Myocyte (in vitro differentiated cells): Measurements from ENCODE around the gene ABHD14A. TPM values are rescaled to one million over a fixed set of nuclear protein-coding genes. Genes with fewer than 3 reads are reported as not detected.
A peak's percentile ranks its signal among the peaks of the same experiment; 100 is the strongest.
"Not testable (repeated sequence)": the region's sequence is repeated elsewhere in the genome, so short reads cannot be mapped to it uniquely, and the experiment has no call there.

ENCODE experiments used
- DNase-seq: peaks from one replicate; pipeline ENCODE4 v3.0.0-alpha.2; 2012; ENCODE audit warnings: low read depth
- polyA plus RNA-seq: library from polyadenylated mRNA; unstranded; fragments of >200 nt; gene quantifications from one replicate; pipeline ENCODE4 v1.2.1, GENCODE V29; 2012; ENCODE audit warnings: missing spikeins
- total RNA-seq: library from RNA; depleted of rRNA; stranded (reverse); fragments of >200 nt; gene quantifications from 2 replicates; pipeline ENCODE4 v1.2.3, GENCODE V29; 2014

The ABHD14A gene
- total RNA-seq, result 20.6 and 38.8 TPM in 2 replicates
- 18.7 TPM for polyA plus RNA-seq

GRCh38 chr3:51974963-51975851, at the start of gene ABHD14A:
Gene ABHD14A, plus strand, starts transcription at chr3:51975064. Its CDS starts 72 bp downstream, at chr3:51975136.
- peak; percentile 72 for DNase-seq

GRCh38 chr3:51927061-51927977, 47.5 kb upstream of the ABHD14A start:
- DNase-seq, result no peak

- no peak for DNase-seq
Measured at GRCh38 chr3:51928438-51928837, 46.4 kb upstream of the ABHD14A start.

GRCh38 chr3:51928981-51929380, 45.9 kb upstream of the ABHD14A start:
- not testable (repeated sequence) for DNase-seq

- peak; percentile 26 for DNase-seq
Measured at GRCh38 chr3:51929420-51930003, 45.4 kb upstream of the ABHD14A start.

GRCh38 chr3:51930439-51930838, 44.4 kb upstream of the ABHD14A start:
- no peak for DNase-seq

- DNase-seq, result no peak
Measured at GRCh38 chr3:51931756-51932155, 43.1 kb upstream of the ABHD14A start.

GRCh38 chr3:51932471-51933370, 42.1 kb upstream of the ABHD14A start:
- no peak for DNase-seq

- DNase-seq, result no peak
Measured at GRCh38 chr3:51933471-51934138, 41.3 kb upstream of the ABHD14A start.

GRCh38 chr3:51934139-51934850, 40.6 kb upstream of the ABHD14A start:
- no peak for DNase-seq

- no peak for DNase-seq
Measured at GRCh38 chr3:51934991-51935885, 39.6 kb upstream of the ABHD14A start.

- DNase-seq, result no peak
Measured at GRCh38 chr3:51935886-51936755, 38.7 kb upstream of the ABHD14A start.

GRCh38 chr3:51937014-51937413, 37.9 kb upstream of the ABHD14A start:
- DNase-seq, result no peak

GRCh38 chr3:51937611-51938450, 37.0 kb upstream of the ABHD14A start:
- DNase-seq, result no peak

- DNase-seq, result no peak
Measured at GRCh38 chr3:51938780-51939425, 36.0 kb upstream of the ABHD14A start.
